Stimulated activated CD4-positive, alpha-beta T cell treated with anti-CD3 and anti-CD28 coated beads, Interleukin-1b, Interleukin-23, amount 100 ng/mL, for 24 hours (primary cell): ENCODE data around the gene POTEH.
"Not testable (repeated sequence)": the region's sequence is repeated elsewhere in the genome, so short reads cannot be mapped to it uniquely, and the experiment has no call there.

Source experiments
- DNase-seq, 4 experiments: peaks; one replicate each; pipeline ENCODE4 v3.0.0-alpha.2; 2020; ENCODE audit warnings: low read depth in 4 of 4, low spot score in 1 of 4

The POTEH gene

GRCh38 chr22:15734411-15734810, 44.6 kb downstream of the POTEH start:
- DNase-seq, result not testable (repeated sequence)

GRCh38 chr22:15738157-15738908, 48.5 kb downstream of the POTEH start:
- DNase-seq, result not testable (repeated sequence)

- not testable (repeated sequence) for DNase-seq
Observed at GRCh38 chr22:15738909-15739391, 49.1 kb downstream of the POTEH start.

- DNase-seq, result not testable (repeated sequence)
Observed at GRCh38 chr22:15747636-15748323, 58.0 kb downstream of the POTEH start.

GRCh38 chr22:15749181-15749970, 59.5 kb downstream of the POTEH start:
- not testable (repeated sequence) for DNase-seq

- not testable (repeated sequence) for DNase-seq
Observed at GRCh38 chr22:15759443-15760097, 69.7 kb downstream of the POTEH start.

GRCh38 chr22:15760388-15761150, 70.7 kb downstream of the POTEH start:
- not testable (repeated sequence) for DNase-seq

- not testable (repeated sequence) for DNase-seq
Observed at GRCh38 chr22:15761151-15761777, 71.4 kb downstream of the POTEH start.

- not testable (repeated sequence) for DNase-seq
Observed at GRCh38 chr22:15763559-15763958, 73.7 kb downstream of the POTEH start.
